MM.1S (cell line): ENCODE data around the gene DIP2B.

Experiments used
- DNase-seq: peaks from one replicate; pipeline ENCODE4 v3.0.0-alpha.2; 2015
- H2AFZ ChIP-seq: fragments of 300-600 bp; sonication (generic); 2 replicates; pipeline ENCODE4 v1.6.0; 2016; ENCODE audit warnings: antibody characterized with exemption, low read length
- H3F3A ChIP-seq: fragments of 300-600 bp; sonication (generic); 2 replicates; pipeline ENCODE4 v1.6.1; 2016; ENCODE audit warnings: mild to moderate bottlenecking, antibody characterized with exemption, low read length, moderate library complexity, mixed read lengths; ENCODE audit not compliant: insufficient read depth
- H3K27ac ChIP-seq: fragments of 300-600 bp; sonication (generic); 2 replicates; pipeline ENCODE4 v1.5.1; 2016; ENCODE audit warnings: mild to moderate bottlenecking, low read length
- H3K27me3 ChIP-seq: fragments of 300-600 bp; sonication (generic); replicated peaks from 2 replicates; pipeline ENCODE4 v1.6.0; 2016; ENCODE audit warnings: low read length; ENCODE audit not compliant: insufficient read depth
- H3K36me3 ChIP-seq: fragments of 300-600 bp; sonication (generic); replicated peaks from 2 replicates; pipeline ENCODE4 v1.6.1; 2016; ENCODE audit warnings: mild to moderate bottlenecking, low read length, mixed read lengths; ENCODE audit not compliant: insufficient read depth
- H3K4me1 ChIP-seq: fragments of 300-600 bp; sonication (generic); 2 replicates; pipeline ENCODE4 v1.6.1; 2016; ENCODE audit warnings: low read length, mixed read lengths
- H3K4me2 ChIP-seq: fragments of 300-600 bp; sonication (generic); 2 replicates; pipeline ENCODE4 v1.6.0; 2016; ENCODE audit warnings: low read depth, low read length
- H3K4me3 ChIP-seq: fragments of 300-600 bp; sonication (generic); 2 replicates; pipeline ENCODE4 v1.5.1; 2016; ENCODE audit warnings: low read length, mixed read lengths
- H3K79me2 ChIP-seq: fragments of 300-600 bp; sonication (generic); 2 replicates; pipeline ENCODE4 v1.6.1; 2016; ENCODE audit warnings: mixed run types, low read length, mixed read lengths
- H3K9ac ChIP-seq: fragments of 300-600 bp; sonication (generic); 2 replicates; pipeline ENCODE4 v1.6.1; 2016; ENCODE audit warnings: low read length, mixed read lengths
- H3K9me2 ChIP-seq: fragments of 300-600 bp; sonication (generic); replicated peaks from 2 replicates; pipeline ENCODE4 v1.6.1; 2016; ENCODE audit warnings: mild to moderate bottlenecking, low read length, mixed read lengths; ENCODE audit not compliant: insufficient read depth
- H3K9me3 ChIP-seq: fragments of 300-600 bp; sonication (generic); replicated peaks from 2 replicates; pipeline ENCODE4 v1.6.1; 2016; ENCODE audit warnings: mild to moderate bottlenecking, low read length, mixed read lengths; ENCODE audit not compliant: insufficient read depth
- H4K20me1 ChIP-seq: fragments of 300-600 bp; sonication (generic); 2 replicates; pipeline ENCODE4 v1.6.1; 2016; ENCODE audit warnings: mild to moderate bottlenecking, low read length, moderate library complexity, mixed read lengths; ENCODE audit not compliant: insufficient read depth
- CTCF ChIP-seq: fragments of 300-600 bp; sonication (generic); IDR thresholded peaks from 2 replicates; pipeline ENCODE4 v1.5.1; 2016; ENCODE audit warnings: antibody characterized with exemption, low read length, mixed read lengths
- EZH2 ChIP-seq: fragments of 300-600 bp; sonication (generic); optimal IDR thresholded peaks from 2 replicates; pipeline ENCODE3; 2017; ENCODE audit warnings: low read depth, mild to moderate bottlenecking, antibody characterized with exemption, low read length, mixed read lengths
- EZH2phosphoT487 ChIP-seq: fragments of 300-600 bp; sonication (generic); IDR thresholded peaks from 2 replicates; pipeline ENCODE4 v1.6.1; 2018; ENCODE audit warnings: antibody characterized with exemption, low read length

Gene DIP2B

DNA sequence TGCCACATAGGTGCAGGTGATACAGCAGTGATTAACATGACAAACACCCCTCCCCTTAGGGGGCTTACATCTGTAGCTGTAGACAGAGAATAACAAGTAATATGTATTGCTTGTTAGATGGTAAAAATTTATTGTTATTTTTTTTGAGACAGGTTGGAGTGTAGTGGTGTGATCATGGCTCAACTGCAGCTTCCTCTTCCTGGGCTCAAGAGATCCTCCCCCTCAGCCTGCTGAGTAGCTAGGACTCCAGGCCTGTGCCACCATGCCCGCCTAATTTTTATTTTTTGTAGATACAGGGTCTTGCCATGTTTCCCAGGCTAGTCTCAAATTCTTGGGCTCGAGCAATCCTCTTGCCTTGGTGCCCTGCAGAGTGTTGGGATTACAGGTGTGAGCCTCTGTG is 19.8 kb downstream of the DIP2B start:
- Histone ChIP-seq H3K9me2 (no peaks in the 10 kb centered on the region), H3K27ac (no peak overlapping the region), H2AFZ (no peak overlapping the region), H3K4me2 (no peak overlapping the region), H3K36me3 (peaks cover 4% of the 10 kb centered on the region; the same call in 1 of the 2 replicates), H3K9ac (no peak overlapping the region), H3K4me3 (no peak overlapping the region), H3K79me2 (peaks cover 38% of the 10 kb centered on the region), H3K4me1 (peaks cover 23% of the 10 kb centered on the region), H4K20me1 (no peaks in the 10 kb centered on the region; the same call in 1 of the 2 replicates), H3K9me3 (no peaks in the 10 kb centered on the region), H3K27me3 (no peaks in the 10 kb centered on the region), H3F3A (0 out of 2 replicates have a peak, but pooled peaks cover 4% of the 10 kb centered on the region)
- TF ChIP-seq EZH2 = no peak
- TF ChIP-seq CTCF = no peak
- TF ChIP-seq EZH2phosphoT487 = no peak
- DNase-seq = no peak

DNA sequence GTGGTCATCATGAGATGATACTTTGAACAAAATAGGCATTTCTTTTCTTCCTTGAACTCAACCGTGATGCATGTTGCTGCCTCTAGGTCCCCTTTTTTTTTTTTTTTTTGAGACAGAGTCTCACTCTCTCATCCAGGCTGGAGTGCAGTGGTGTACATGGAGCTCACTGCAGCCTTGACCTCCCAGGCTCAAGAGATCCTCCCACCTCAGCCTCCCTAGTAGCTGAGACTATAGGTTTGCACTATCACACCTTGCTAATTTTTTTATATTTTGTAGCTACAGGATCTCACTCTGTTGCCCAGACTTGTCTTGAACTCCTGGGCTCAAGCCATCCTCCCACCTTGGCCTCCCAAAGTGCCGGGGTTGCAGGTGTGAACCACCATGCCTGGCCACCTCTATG is 20.6 kb downstream of the DIP2B start:
- H3K36me3 ChIP-seq = peaks cover 4% of the 10 kb centered on the region; the same call in 1 of the 2 replicates
- peaks cover 19% of the 10 kb centered on the region for H3K4me1 ChIP-seq
- no peak for DNase-seq
- no peak overlapping the region for H3K27ac ChIP-seq
- H3K9me3 ChIP-seq = no peaks in the 10 kb centered on the region
- H3K4me2 ChIP-seq = no peak overlapping the region
- H4K20me1 ChIP-seq = no peaks in the 10 kb centered on the region
- H3K9me2 ChIP-seq = no peaks in the 10 kb centered on the region
- TF ChIP-seq EZH2 (no peak), CTCF (no peak), EZH2phosphoT487 (no peak)
- no peak overlapping the region for H3K4me3 ChIP-seq
- H3K9ac ChIP-seq = no peak overlapping the region
- no peak overlapping the region for H2AFZ ChIP-seq
- no peaks in the 10 kb centered on the region for H3K27me3 ChIP-seq
- H3K79me2 ChIP-seq = peaks cover 33% of the 10 kb centered on the region
- H3F3A ChIP-seq = 0 out of 2 replicates have a peak, but pooled peaks cover 4% of the 10 kb centered on the region

- H3K27me3 ChIP-seq = no peaks in the 10 kb centered on the region
- no peak for DNase-seq
- H4K20me1 ChIP-seq = no peaks in the 10 kb centered on the region
- no peaks in the 10 kb centered on the region for H3K9me2 ChIP-seq
- H2AFZ ChIP-seq = no peak overlapping the region
- peaks cover 20% of the 10 kb centered on the region for H3K79me2 ChIP-seq
- TF ChIP-seq CTCF (no peak), EZH2 (no peak)
- H3K27ac ChIP-seq = no peak overlapping the region
- no peak overlapping the region for H3K4me2 ChIP-seq
- H3F3A ChIP-seq = peaks cover under 1% of the 10 kb centered on the region
- H3K36me3 ChIP-seq = peaks cover 4% of the 10 kb centered on the region; the same call in 1 of the 2 replicates
- H3K9ac ChIP-seq = no peak overlapping the region
- H3K4me1 ChIP-seq = peaks cover 25% of the 10 kb centered on the region
- no peaks in the 10 kb centered on the region for H3K9me3 ChIP-seq
- H3K4me3 ChIP-seq = no peak overlapping the region
Measured at GRCh38 chr12:50527359-50527726, 22.6 kb downstream of the DIP2B start.
